GM18508 (cell line): ENCODE measurements around the gene MUC12.
"Not testable (repeated sequence)": the region's sequence is repeated elsewhere in the genome, so short reads cannot be mapped to it uniquely, and the experiment has no call there.

Source experiments
- ATAC-seq: cut with Tn5 transposase; IDR thresholded peaks from one replicate; pipeline ENCODE4 v1.9.1; 2021; ENCODE audit warnings: moderate number of reproducible peaks; ENCODE audit not compliant: insufficient read depth, unreplicated experiment

The MUC12 gene

GRCh38 chr7:100984241-100984918, 15.0 kb downstream of the MUC12 start:
- ATAC-seq: not testable (repeated sequence)

GRCh38 chr7:100985033-100985797, 15.8 kb downstream of the MUC12 start:
- not testable (repeated sequence) for ATAC-seq

- ATAC-seq: no peak
Observed at GRCh38 chr7:100991631-100992030, 22.3 kb downstream of the MUC12 start.

GRCh38 chr7:100992280-100992679, 22.9 kb downstream of the MUC12 start:
- not testable (repeated sequence) for ATAC-seq

GRCh38 chr7:100994671-100995070, 25.3 kb downstream of the MUC12 start:
- ATAC-seq: not testable (repeated sequence)

GRCh38 chr7:100998530-100998929, 29.2 kb downstream of the MUC12 start:
- not testable (repeated sequence) for ATAC-seq

- ATAC-seq: not testable (repeated sequence)
Observed at GRCh38 chr7:100999334-100999733, 30.0 kb downstream of the MUC12 start.

DNA sequence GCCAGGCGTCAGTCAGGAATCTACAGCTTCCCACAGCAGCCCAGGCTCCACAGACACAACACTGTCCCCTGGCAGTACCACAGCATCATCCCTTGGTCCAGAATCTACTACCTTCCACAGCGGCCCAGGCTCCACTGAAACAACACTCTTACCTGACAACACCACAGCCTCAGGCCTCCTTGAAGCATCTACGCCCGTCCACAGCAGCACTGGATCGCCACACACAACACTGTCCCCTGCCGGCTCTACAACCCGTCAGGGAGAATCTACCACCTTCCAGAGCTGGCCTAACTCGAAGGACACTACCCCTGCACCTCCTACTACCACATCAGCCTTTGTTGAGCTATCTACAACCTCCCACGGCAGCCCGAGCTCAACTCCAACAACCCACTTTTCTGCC, 30.7 kb downstream of the MUC12 start:
- not testable (repeated sequence) for ATAC-seq

DNA sequence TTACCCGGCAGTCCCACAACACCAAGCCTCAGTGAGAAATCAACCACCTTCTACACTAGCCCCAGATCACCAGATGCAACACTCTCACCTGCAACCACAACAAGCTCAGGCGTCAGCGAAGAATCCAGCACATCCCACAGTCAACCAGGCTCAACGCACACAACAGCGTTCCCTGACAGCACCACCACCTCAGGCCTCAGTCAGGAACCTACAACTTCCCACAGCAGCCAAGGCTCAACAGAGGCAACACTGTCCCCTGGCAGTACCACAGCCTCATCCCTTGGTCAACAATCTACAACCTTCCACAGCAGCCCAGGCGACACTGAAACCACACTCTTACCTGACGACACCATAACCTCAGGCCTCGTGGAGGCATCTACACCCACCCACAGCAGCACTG, 33.0 kb downstream of the MUC12 start:
- ATAC-seq: not testable (repeated sequence)

DNA sequence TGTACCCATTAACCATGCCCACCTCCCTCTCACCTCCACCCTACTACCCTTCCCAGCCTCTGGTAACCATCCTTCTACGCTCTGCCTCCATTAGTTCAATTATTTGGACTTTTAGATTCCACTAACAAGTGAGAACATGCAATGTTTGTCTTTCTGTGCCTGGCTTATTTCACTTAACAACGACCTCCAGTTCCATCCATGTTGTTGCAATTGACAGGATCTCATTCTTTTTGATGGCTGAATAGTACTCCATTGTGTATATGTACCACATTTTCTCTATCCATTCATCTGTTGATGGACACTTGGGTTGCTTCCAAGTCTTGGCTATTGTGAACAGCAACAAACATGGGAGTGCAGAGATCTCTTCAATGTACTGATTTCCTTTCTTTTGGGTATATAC, 38.0 kb downstream of the MUC12 start:
- ATAC-seq: not testable (repeated sequence)

DNA sequence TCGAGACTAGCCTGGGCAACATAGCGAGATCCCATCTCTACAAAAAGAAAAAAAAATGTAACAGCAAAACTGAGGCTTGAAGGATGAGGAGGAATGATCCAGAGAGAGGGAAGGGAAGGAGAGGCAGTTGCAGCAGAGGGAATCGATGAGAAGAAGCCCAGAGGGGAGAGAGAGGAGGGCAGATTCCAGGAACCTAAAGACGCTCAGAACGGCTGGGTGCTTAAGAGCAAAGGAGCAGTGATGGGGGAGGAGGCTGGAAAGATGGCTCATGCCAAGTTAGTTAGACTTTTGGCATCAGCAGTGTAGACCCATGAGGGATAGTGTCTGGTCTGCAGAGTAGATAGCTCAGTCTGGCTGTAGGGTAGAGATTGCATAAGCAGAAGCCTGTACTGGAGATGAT, 40.3 kb downstream of the MUC12 start:
- ATAC-seq: no peak

GRCh38 chr7:101012931-101013330, 43.6 kb downstream of the MUC12 start:
- ATAC-seq: no peak

DNA sequence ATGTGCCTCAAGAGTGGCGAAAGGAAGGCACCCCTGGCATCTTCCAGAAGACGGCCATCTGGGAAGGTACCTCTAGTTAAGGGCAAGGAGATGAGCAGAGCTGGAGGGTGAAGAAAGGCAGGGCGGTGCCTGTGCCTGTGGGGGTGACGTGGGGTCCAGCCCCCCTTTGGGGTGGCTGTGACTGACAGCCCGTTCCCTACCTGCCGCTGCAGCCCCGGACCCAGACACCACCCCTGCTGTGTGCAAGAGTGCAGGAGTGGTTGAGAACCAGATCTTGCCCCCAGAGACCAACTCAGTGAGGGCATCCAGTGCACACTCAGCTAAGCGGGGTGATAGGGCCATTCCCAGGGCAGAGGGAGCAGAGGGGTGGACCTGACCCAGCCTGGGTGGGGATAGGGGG, 46.3 kb downstream of the MUC12 start:
- no peak for ATAC-seq

DNA sequence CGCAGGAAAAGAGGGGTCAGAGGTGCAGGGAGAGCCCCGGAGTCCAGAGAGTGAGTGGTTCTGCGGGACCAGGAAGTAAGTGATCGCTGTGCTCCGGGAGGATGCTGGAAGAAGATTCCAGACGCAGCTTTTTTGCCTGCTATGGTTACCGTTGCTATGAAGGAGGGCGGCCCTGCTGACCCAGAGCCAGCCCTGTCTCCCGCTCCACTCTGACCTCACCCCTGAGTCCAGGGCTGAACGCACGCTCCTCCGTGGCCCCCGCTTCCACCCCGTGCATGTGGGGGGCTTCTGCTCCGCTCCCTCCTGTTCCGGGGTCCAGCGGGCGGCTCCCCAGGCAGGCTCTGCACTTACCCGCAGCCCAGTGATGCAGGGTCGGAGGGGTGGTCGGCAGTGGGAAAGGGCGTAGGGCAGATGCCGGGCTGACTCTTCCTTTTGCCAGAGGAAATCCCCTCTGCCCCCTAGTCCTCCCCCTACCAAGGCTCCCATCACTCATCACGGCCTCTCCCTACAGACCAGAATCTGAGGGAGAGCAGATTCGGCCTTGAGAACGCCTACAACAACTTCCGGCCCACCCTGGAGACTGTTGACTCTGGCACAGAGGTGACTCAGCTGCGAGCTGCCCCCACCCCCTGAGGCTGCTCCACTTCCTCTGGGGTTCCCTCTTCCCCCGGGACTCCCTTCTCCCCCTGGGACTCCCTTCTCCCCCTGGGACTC, 47.9 kb downstream of the MUC12 start:
- no peak for ATAC-seq

- ATAC-seq: no peak
Observed at GRCh38 chr7:101018271-101019167, 49.2 kb downstream of the MUC12 start.

DNA sequence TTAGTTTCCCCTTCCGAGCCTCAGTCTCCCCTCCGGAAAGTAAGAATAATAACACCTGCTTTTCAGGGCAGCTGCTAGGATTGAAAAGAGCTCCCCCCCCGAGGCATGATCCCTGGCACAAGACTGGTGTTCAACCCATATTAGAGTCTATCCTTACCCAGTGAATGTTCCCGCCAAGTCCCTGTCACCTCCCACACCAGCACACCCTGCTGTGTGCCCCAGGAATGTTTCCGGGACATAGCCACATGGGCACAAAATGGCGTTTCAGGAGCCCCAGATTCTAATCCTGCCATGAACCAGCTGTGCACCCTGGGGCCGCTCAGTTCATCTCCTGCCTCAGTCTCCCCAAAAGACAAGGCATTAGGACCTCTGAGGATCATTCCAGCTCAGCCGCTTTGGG, 51.1 kb downstream of the MUC12 start:
- no peak for ATAC-seq

GRCh38 chr7:101021703-101022102, 52.3 kb downstream of the MUC12 start:
- ATAC-seq: no peak

GRCh38 chr7:101023839-101024238, 54.5 kb downstream of the MUC12 start:
- ATAC-seq: no peak

DNA sequence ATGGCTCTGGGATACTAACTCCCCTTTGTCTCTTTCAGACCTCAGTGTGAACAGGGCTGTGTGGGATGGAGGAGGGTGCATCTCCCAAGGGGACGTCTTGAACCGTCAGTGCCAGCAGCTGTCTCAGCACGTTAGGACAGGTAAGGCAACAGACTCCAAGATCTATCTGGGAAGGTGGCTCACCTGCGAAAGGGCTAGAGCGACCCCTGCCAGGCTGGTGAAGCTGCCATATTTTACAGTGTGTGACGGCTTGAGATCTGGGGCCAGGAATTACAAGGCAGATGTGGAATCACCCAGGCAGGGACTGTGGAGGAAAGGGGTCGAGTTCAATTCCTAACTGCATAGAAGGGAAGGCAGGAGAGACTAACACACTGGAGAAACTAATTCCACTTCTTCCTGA, 61.7 kb downstream of the MUC12 start:
- ATAC-seq: no peak

GRCh38 chr7:101035941-101036340, 66.6 kb downstream of the MUC12 start:
- no peak for ATAC-seq
